K562 (cell line): ENCODE data around the gene PAX5. TPM values are rescaled to one million over a fixed set of nuclear protein-coding genes. Genes with fewer than 3 reads are reported as not detected.

Experiments
- ATAC-seq: fragments of 200-7000 bp; cut with Tn5 transposase; 3 replicates; pipeline ENCODE4 v1.9.1; 2020; ENCODE audit warnings: moderate library complexity
- BruUV-seq: library from RNA; stranded (reverse); fragments of 400-500 nt; replicated peaks from 2 replicates; lab custom pipeline; 2021; lab: Mats Ljungman, UMichigan
- CTCF ChIA-PET: fragments of 300-600 bp; formaldehyde crosslinking; extraction: SDS; loops from one replicate; lab custom pipeline; 2021; ENCODE audit warnings: low intra/inter-chr PET ratio; lab: Yijun Ruan, JAX
- POLR2A ChIA-PET: fragments of 300-600, 350-650 bp; sonication (Branson Sonifier 250); formaldehyde crosslinking; extraction: SDS; loops from one replicate; lab custom pipeline; 2021; ENCODE audit warnings: antibody characterized with exemption, inconsistent platforms; lab: Yijun Ruan, JAX
- DNase-seq, 4 experiments: peaks; one replicate each; pipeline versions ENCODE4 v3.0.0 to v3.0.0-alpha.2; 2011 to 2018; ENCODE audit warnings: low spot score in 3 of 4, mixed read lengths in 3 of 4; ENCODE audit errors: extremely low read depth in 1 of 4
- FAIRE-seq: peaks from 2 replicates; lab custom pipeline; 2011; peaks lifted over from hg19 to GRCh38; lab: Jason Lieb, UNC
- H2AFZ ChIP-seq: 2 replicates; pipeline ENCODE4 v1.6.0; 2011; ENCODE audit warnings: low read depth, low read length, control low read depth, inconsistent platforms
- H3K27ac ChIP-seq: fragments of 200-600 bp; 3 replicates; pipeline ENCODE4 v1.8.0; 2011; ENCODE audit warnings: low read depth, mild to moderate bottlenecking, control low read depth, inconsistent platforms, low read length, moderate library complexity, mixed read lengths; ENCODE audit errors: extremely low read depth
- H3K27me3 ChIP-seq, 2 experiments: fragments of 300-600 bp in 1 of 2; 2 replicates in 1 of 2; 3 replicates in 1 of 2; pipeline versions ENCODE4 v1.6.0 to v1.8.0; 2011; ENCODE audit warnings: inconsistent platforms in 2 of 2, low read length in 2 of 2, mild to moderate bottlenecking in 1 of 2, mixed read lengths in 1 of 2, moderate library complexity in 1 of 2; ENCODE audit not compliant: control insufficient read depth in 2 of 2, insufficient read depth in 2 of 2
- H3K36me3 ChIP-seq: fragments of 300-600 bp; 3 replicates; pipeline ENCODE4 v1.8.0; 2011; ENCODE audit warnings: mild to moderate bottlenecking, low read length, inconsistent platforms; ENCODE audit not compliant: control insufficient read depth, insufficient read depth
- H3K4me1 ChIP-seq, 2 experiments: fragments of 200-600 bp in 1 of 2; replicated peaks in 1 of 2; 2 replicates in 1 of 2; 3 replicates in 1 of 2; pipeline versions ENCODE4 v1.5.1 to v1.8.0; 2011; ENCODE audit warnings: inconsistent platforms in 2 of 2, low read length in 2 of 2, mild to moderate bottlenecking in 1 of 2, mixed read lengths in 1 of 2, moderate library complexity in 1 of 2; ENCODE audit not compliant: control insufficient read depth in 2 of 2, insufficient read depth in 2 of 2
- H3K4me2 ChIP-seq: 2 replicates; pipeline ENCODE4 v1.6.1; 2011; ENCODE audit warnings: low read length, control low read depth, inconsistent platforms, mixed read lengths; ENCODE audit not compliant: insufficient read depth
- H3K4me3 ChIP-seq: fragments of 200-600 bp; sonication (generic), shearing (Covaris generic); 2 replicates; pipeline ENCODE4 v1.5.1; 2016; ENCODE audit warnings: control low read depth, inconsistent platforms
- H3K79me2 ChIP-seq: fragments of 200-600 bp; 3 replicates; pipeline ENCODE4 v1.8.0; 2011; ENCODE audit warnings: low read length, inconsistent platforms; ENCODE audit not compliant: control insufficient read depth, insufficient read depth
- H3K9ac ChIP-seq, 2 experiments: 2 replicates each; pipeline versions ENCODE4 v1.6.0 to v1.6.1; 2011; ENCODE audit warnings: low read depth in 2 of 2, low read length in 2 of 2, control low read depth in 1 of 2, inconsistent platforms in 1 of 2, mild to moderate bottlenecking in 1 of 2, mixed read lengths in 1 of 2; ENCODE audit not compliant: insufficient read depth in 1 of 2
- H3K9me1 ChIP-seq: one replicate; pipeline ENCODE4 v1.6.0; 2011; ENCODE audit warnings: inconsistent platforms, mild to moderate bottlenecking, low read length, moderate library complexity; ENCODE audit not compliant: control insufficient read depth, insufficient read depth
- H3K9me3 ChIP-seq: replicated peaks from 2 replicates; pipeline ENCODE4 v1.5.1; 2011; ENCODE audit warnings: low read depth, low read length, inconsistent platforms; ENCODE audit not compliant: control insufficient read depth, insufficient read depth
- H4K20me1 ChIP-seq: replicated peaks from 2 replicates; pipeline ENCODE4 v1.6.1; 2011; ENCODE audit warnings: low read length, inconsistent platforms, mixed read lengths; ENCODE audit not compliant: control insufficient read depth, insufficient read depth
- AFF1 ChIP-seq, 2 experiments: fragments of 450-650 bp; IDR thresholded peaks; 2 replicates each; pipeline ENCODE4 v1.6.1; 2018; ENCODE audit warnings: mild to moderate bottlenecking in 2 of 2, low read depth in 1 of 2; ENCODE audit not compliant: partially characterized antibody in 2 of 2
- EP300 ChIP-seq: IDR thresholded peaks from 2 replicates; pipeline ENCODE4 v1.6.1; 2012; ENCODE audit warnings: low read length, improper control_type of control experiment
- FUS ChIP-seq: fragments of 200-400 bp; formaldehyde crosslinking; optimal IDR thresholded peaks from 2 replicates; pipeline ENCODE3; 2017; ENCODE audit warnings: low read depth, low read length
- NFXL1 ChIP-seq: fragments of 450-650 bp; formaldehyde crosslinking; IDR thresholded peaks from 2 replicates; pipeline ENCODE4 v1.4.0; 2021; ENCODE audit warnings: mild to moderate bottlenecking
- ZBTB9 ChIP-seq: fragments of 450-650 bp; formaldehyde crosslinking; IDR thresholded peaks from 2 replicates; pipeline ENCODE4 v1.4.0; 2020; ENCODE audit warnings: mild to moderate bottlenecking, moderate library complexity
- ZNF133 ChIP-seq: fragments of 250-450 bp; sonication (Bioruptor Pico); IDR thresholded peaks from 2 replicates; pipeline ENCODE4 v1.4.0; 2020; ENCODE audit warnings: mild to moderate bottlenecking
- ZNF274 ChIP-seq: IDR thresholded peaks from 2 replicates; pipeline ENCODE4 v1.6.1; 2011; ENCODE audit warnings: low read depth, mild to moderate bottlenecking, low read length, moderate library complexity, borderline replicate concordance
- WGBS: fragments of 100-300 bp; shearing (Covaris generic); methylation state at CpG from one replicate; pipeline ENCODE4 v1.1.6; 2016; ENCODE audit warnings: low coverage, mixed read lengths; ENCODE audit not compliant: insufficient coverage; ENCODE audit errors: missing lambda C conversion rate; 5-methylcytosine and 5-hydroxymethylcytosine counted together
- in situ Hi-C: fragments of 300-500 bp; cut with MboI; formaldehyde crosslinking; loops from 4 replicates; pipeline ENCODE4 v1.15.0; 2018; ENCODE audit warnings: inconsistent platforms, mixed read lengths
- intact Hi-C: fragments of 100-400 bp; cut with micrococcal nuclease; formaldehyde crosslinking; loops from 2 replicates; pipeline ENCODE4 v1.14.2; 2022
- polyA plus RNA-seq, 8 experiments: library from polyadenylated mRNA; depleted of rRNA in 4 of 8; stranded (reverse) in 5 of 8; unstranded in 3 of 8; fragments of >200 nt; fragmentation: Nextera tagmentation in 2 of 8; fragmentation: Illumina TruSeq in 1 of 8; extraction: Ambion mirVana in 2 of 8; extraction: Trizol in 1 of 8; gene quantifications; 2 replicates each; pipeline versions ENCODE4 v1.2.1 to v1.2.3, GENCODE V29; 2011 to 2014; ENCODE audit warnings: inconsistent platforms in 1 of 8, missing spikeins in 1 of 8
- total RNA-seq, 7 experiments: library from RNA; depleted of rRNA in 6 of 7; stranded (reverse); fragments of >200 nt in 6 of 7; fragmentation: Illumina TruSeq in 2 of 7; extraction: Trizol in 2 of 7; gene quantifications; 2 replicates each; pipeline versions ENCODE4 v1.2.1 to v1.2.3, GENCODE V29; 2011 to 2021; ENCODE audit warnings: low replicate concordance in 1 of 7

The PAX5 gene
- total and polyA plus RNA-seq, 9 of the 15 experiments (the other 6 are each of a cell fraction or from before 2014, with no cell fraction given), result 0.03 to 0.09 TPM; not detected in 7

GRCh38 chr9:37066139-37066725 is 32.2 kb upstream of the PAX5 start:
- ATAC-seq (no peak), DNase-seq (no peak), FAIRE-seq (no peak)
- in situ Hi-C loops, result no loop called here
- Histone ChIP-seq H3K27me3 (peaks cover 0 to 14% of the 10 kb centered on the region in 2 experiments; a peak in 2 of 5 replicates), H3K79me2 (no peaks in the 10 kb centered on the region), H3K4me3 (no peak overlapping the region), H4K20me1 (no peaks in the 10 kb centered on the region), H3K27ac (no peak overlapping the region), H3K9ac (no peak overlapping the region), H3K9me3 (no peaks in the 10 kb centered on the region), H2AFZ (no peak overlapping the region), H3K36me3 (no peaks in the 10 kb centered on the region), H3K9me1 (no peaks in the 10 kb centered on the region), H3K4me1 (no peaks in the 10 kb centered on the region), H3K4me2 (no peak overlapping the region)
- POLR2A ChIA-PET, result no interaction called here
- no peak for TF ChIP-seq NFXL1 (CRISPR knock-in tag)
- no peak for TF ChIP-seq ZNF274
- no peak for TF ChIP-seq EP300
- no peak for TF ChIP-seq ZNF133 (CRISPR knock-in tag)
- TF ChIP-seq AFF1 (IDR thresholded peaks at IDR 0.05; ENCODE audit: low read depth in 1 of 2, partially characterized antibody in 2 of 2), result no peak
- no peak for TF ChIP-seq FUS
- TF ChIP-seq ZBTB9 (CRISPR knock-in tag), result no peak
- CTCF ChIA-PET, result no interaction called here
- BruUV-seq, result no TSS peak
- intact Hi-C loops, result no loop called here
- WGBS, result 0% methylated on average over 3 of the region's 3 CpGs
